Activated T-cell treated with anti-CD3 and anti-CD28 coated beads, Interleukin-2, amount 50 U/mL, for 4 hours (primary cell): ENCODE results near the gene ZFR2. TPM values are rescaled to one million over a fixed set of nuclear protein-coding genes. Genes with fewer than 3 reads are reported as not detected.

Experiments
- ATAC-seq, 2 donors: fragments of 200-7000 bp; cut with Tn5 transposase; one replicate each; pipeline ENCODE4 v1.10.0; 2021
- DNase-seq: peaks from one replicate; pipeline ENCODE4 v3.0.0-alpha.2; 2020
- H3K27me3 Mint-ChIP-seq: one replicate; pipeline ENCODE4 v1.8.0; 2021; ENCODE audit warnings: low read depth, mixed read lengths
- H3K36me3 Mint-ChIP-seq: one replicate; pipeline ENCODE4 v1.8.0; 2022; ENCODE audit warnings: mixed read lengths; ENCODE audit not compliant: insufficient read depth
- H3K4me1 Mint-ChIP-seq: one replicate; pipeline ENCODE4 v1.8.0; 2021; ENCODE audit warnings: low read depth, mixed read lengths
- H3K4me3 Mint-ChIP-seq: one replicate; pipeline ENCODE4 v1.8.0; 2021; ENCODE audit warnings: mild to moderate bottlenecking, moderate library complexity, mixed read lengths
- H3K9me3 Mint-ChIP-seq: one replicate; pipeline ENCODE4 v1.8.0; 2021; ENCODE audit warnings: mixed read lengths
- total RNA-seq, 3 donors: library from RNA; stranded (reverse); gene quantifications; one replicate each; pipeline ENCODE4 v1.2.1, GENCODE V29; 2021

The ZFR2 gene
- total RNA-seq, 3 donors from 2014 or later: 0.53 to 1.1 (median 0.90) TPM

DNA sequence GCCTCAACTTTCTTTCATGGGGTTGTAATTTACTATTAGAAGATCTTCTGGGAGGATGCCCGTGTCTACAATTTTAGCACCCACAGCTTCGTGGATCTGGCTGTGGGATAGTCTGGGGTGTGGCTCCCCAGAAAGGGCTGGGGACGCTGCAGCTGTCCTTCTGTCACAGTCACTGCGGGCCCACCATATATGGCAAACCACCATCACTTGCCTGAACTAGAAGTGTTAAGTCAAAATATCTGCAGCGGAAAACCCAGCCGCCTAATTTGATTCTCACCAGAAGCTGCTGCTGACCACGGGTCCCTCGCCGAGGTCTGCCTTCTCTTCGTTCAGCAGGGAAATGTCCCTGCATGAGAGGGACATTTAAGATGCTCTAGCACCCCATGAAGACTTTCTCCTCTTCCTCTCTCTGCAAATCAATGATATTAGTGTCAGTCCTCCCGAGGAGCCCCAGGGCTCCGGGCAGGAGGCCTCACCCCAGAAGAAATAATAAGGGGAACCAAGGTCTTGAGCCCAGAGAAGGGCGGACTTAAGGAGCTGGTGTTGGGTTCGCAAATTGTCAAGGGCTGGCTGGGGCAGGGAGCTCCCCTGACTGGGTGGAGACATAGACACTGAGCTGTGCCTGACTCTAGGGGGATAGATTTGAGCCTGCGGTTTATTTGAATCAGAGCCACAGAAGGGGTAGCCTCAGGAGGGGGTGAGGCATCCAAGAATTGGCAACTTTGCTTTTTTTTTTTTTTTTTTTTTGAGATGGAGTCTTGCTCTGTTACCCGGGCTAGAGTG is 79.7 kb downstream of the ZFR2 start:
- peaks cover 13% of the 10 kb centered on the region for H3K4me1 Mint-ChIP-seq
- DNase-seq (no peak), ATAC-seq (no peak)
- no peaks in the 10 kb centered on the region for H3K9me3 Mint-ChIP-seq
- H3K36me3 Mint-ChIP-seq: no peaks in the 10 kb centered on the region
- peak overlapping the region; percentile 4 for H3K4me3 Mint-ChIP-seq
- H3K27me3 Mint-ChIP-seq: peaks cover 3% of the 10 kb centered on the region

DNA sequence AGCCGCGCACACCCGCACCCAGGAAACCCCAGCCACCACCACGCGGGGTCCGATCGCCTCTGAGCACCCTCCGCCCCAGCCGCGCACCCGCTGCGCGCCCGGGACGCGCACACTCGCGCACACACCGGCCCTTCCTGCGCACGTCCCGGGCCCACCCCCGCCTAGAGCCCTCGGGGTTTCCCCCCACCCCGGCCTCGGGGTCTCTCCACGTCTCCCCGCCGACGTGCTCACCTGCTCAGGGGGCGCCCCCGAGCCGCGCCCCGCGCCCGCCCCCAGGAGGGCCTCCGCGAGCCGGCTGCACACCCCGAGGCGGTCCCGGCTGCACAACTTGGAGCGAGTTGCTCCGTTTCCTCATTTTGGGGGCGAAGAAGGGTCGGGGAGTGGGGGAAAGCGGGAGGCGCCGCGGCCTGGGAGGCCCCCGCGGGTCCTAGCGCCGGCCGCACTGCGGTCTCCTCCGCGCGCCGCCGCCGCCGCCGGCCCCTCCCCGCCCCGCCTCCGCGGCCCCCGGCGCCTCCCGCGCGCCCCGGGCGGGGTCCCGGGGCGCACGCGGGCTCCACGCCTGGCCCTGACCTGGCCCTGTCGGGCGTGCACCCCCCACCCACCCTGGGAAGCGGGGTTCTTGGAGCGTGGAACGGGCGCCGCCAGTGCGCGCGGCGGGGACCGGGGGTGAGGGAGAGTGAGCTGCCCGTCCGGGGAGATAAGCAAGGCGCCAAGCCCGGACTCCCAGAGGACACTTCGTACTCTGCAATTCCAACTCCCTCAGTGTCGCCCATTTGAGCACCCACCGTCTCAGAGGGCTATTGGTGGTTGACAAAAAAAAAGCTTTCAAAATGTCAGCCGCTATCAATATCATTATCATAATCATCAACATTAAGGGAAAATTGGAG is 82.7 kb downstream of the ZFR2 start, which contains the start of gene MATK:
Gene MATK, minus strand, starts transcription at position 444 of the 887 bp plus-strand sequence. CDS start 1,246 bp downstream, outside the sequence.
- ATAC-seq: peak; percentile 61 to 69
- H3K9me3 Mint-ChIP-seq: peaks cover 10% of the 10 kb centered on the region
- H3K36me3 Mint-ChIP-seq: peaks cover 10% of the 10 kb centered on the region
- H3K27me3 Mint-ChIP-seq: peaks cover 3% of the 10 kb centered on the region
- DNase-seq: peak; percentile 45
- H3K4me1 Mint-ChIP-seq: peaks cover 13% of the 10 kb centered on the region
- peak within 1 kb of the TSS; percentile 83 for H3K4me3 Mint-ChIP-seq

GRCh38 chr19:3785451-3785937 is 83.3 kb downstream of the ZFR2 start:
- Mint-ChIP-seq H3K27me3 (peaks cover 3% of the 10 kb centered on the region), H3K4me1 (peaks cover 10% of the 10 kb centered on the region), H3K36me3 (peaks cover 10% of the 10 kb centered on the region), H3K4me3 (peak overlapping the region; percentile 83), H3K9me3 (peaks cover 10% of the 10 kb centered on the region)
- peak; percentile 61 for DNase-seq
- ATAC-seq: peak; percentile 36 to 37

- DNase-seq: no peak
- peaks cover 10% of the 10 kb centered on the region for H3K9me3 Mint-ChIP-seq
- no peak for ATAC-seq
- peaks cover 3% of the 10 kb centered on the region for H3K27me3 Mint-ChIP-seq
- H3K4me3 Mint-ChIP-seq: peak overlapping the region; percentile 83
- H3K36me3 Mint-ChIP-seq: peaks cover 10% of the 10 kb centered on the region
- H3K4me1 Mint-ChIP-seq: peaks cover 10% of the 10 kb centered on the region
Observed at GRCh38 chr19:3784607-3785450, 84.0 kb downstream of the ZFR2 start.

- ATAC-seq: peak; percentile 32 to 33
- peak; percentile 43 for DNase-seq
- Mint-ChIP-seq H3K27me3 (peaks cover 3% of the 10 kb centered on the region), H3K9me3 (peaks cover 10% of the 10 kb centered on the region), H3K4me1 (peaks cover 7% of the 10 kb centered on the region), H3K36me3 (peaks cover 10% of the 10 kb centered on the region), H3K4me3 (peak overlapping the region; percentile 83)
Observed at GRCh38 chr19:3783660-3784584, 84.9 kb downstream of the ZFR2 start.

DNA sequence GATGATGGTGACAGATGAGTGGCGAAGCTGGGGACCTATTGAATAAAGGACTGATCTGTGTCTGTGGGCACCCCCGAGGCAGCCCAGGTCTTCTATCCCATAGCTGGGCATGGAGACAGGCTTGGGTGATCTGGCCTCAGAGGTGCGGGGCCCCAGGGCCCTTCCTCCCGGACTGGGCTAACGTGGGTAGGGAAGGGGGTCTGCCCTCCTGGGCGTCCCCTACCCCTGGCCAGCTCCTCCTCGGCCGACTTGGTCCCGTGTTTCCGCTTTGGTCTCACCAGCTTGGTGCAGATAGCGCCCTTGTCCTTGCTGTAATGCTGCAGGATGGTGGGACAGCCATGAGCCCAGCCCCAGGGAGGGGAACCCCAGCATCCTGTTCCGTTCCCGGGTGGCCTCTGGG is 85.9 kb downstream of the ZFR2 start:
- H3K9me3 Mint-ChIP-seq: peaks cover 10% of the 10 kb centered on the region

GRCh38 chr19:3782330-3782729 is 86.5 kb downstream of the ZFR2 start:
- Mint-ChIP-seq H3K27me3 (peaks cover 3% of the 10 kb centered on the region), H3K36me3 (peaks cover 10% of the 10 kb centered on the region), H3K4me3 (no peak overlapping the region), H3K4me1 (peaks cover 7% of the 10 kb centered on the region), H3K9me3 (peaks cover 10% of the 10 kb centered on the region)
- ATAC-seq: no peak
- DNase-seq: no peak

More for the DNA sequence above, 85.9 kb downstream of the ZFR2 start:
- no peak for ATAC-seq
- Mint-ChIP-seq H3K4me3 (no peak overlapping the region), H3K4me1 (peaks cover 7% of the 10 kb centered on the region), H3K36me3 (peaks cover 10% of the 10 kb centered on the region), H3K27me3 (peaks cover 3% of the 10 kb centered on the region)
- no peak for DNase-seq

DNA sequence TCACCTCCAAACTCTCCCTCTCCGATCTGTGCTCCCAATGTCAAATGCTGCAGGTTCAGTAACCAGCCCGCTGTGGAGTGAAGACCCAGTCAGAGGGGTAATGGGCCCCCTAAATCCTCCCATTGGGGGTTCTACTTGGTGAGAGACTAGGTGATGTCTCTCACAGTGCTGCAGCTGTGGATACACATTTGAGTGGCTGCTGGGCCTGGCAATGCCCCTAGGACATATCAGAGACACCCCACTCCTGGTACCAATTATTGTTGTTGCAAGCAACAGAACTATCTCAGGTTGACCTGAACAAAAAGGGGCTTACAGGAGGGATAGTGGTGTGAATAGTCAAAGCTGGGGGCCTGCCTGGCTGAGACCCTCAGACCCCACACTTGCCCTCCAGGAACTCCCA is 87.2 kb downstream of the ZFR2 start:
- DNase-seq: no peak
- peaks cover 10% of the 10 kb centered on the region for H3K9me3 Mint-ChIP-seq
- peaks cover 10% of the 10 kb centered on the region for H3K36me3 Mint-ChIP-seq
- peaks cover 3% of the 10 kb centered on the region for H3K27me3 Mint-ChIP-seq
- peaks cover 6% of the 10 kb centered on the region for H3K4me1 Mint-ChIP-seq
- no peak for ATAC-seq
- no peak overlapping the region for H3K4me3 Mint-ChIP-seq

GRCh38 chr19:3780786-3781304 is 88.0 kb downstream of the ZFR2 start:
- H3K27me3 Mint-ChIP-seq: peaks cover 3% of the 10 kb centered on the region
- H3K36me3 Mint-ChIP-seq: peaks cover 10% of the 10 kb centered on the region
- H3K4me3 Mint-ChIP-seq: no peak overlapping the region
- no peak for ATAC-seq
- H3K9me3 Mint-ChIP-seq: peaks cover 10% of the 10 kb centered on the region
- H3K4me1 Mint-ChIP-seq: peaks cover 5% of the 10 kb centered on the region
- no peak for DNase-seq

DNA sequence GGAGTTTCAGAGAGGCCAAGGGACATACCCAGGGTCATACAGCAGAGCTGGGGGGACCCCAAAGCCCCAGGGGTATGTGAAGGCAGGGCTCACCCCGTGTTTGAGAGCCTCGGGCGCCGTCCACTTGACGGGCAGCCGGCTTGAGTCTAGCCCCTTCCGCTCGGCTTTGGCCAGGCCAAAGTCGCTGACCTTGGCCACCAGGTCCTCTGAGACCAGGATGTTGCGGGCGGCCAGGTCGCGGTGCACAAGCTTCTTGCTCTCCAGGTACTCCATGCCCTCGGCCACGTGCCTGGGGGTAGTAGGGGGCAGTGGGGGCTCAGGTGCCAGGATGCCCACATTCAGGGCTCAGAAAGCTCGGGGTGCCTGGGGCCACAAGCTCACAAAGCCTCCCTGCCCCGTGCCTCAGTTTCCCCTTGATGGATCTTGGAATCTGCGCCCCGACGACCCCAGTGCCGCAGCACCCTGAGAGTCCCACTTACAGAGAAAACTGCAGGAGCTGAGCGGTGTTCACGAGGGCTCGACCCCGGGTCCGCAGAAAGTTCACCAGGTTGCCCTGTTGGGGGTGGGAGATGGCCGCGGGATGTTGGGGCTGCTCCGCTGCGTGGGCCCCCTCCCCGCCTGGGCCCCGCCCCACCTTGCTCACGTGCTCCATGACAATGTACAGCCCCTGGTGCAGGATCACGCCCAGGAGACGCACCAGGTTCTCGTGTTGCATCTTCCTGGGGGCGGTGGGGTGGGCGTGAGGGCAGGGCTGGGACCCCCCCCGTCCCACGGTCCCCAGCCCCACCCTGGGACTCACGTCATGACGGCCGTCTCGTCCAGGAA is 89.7 kb downstream of the ZFR2 start:
- H3K4me3 Mint-ChIP-seq: no peak overlapping the region
- no peak for DNase-seq
- no peaks in the 10 kb centered on the region for H3K4me1 Mint-ChIP-seq
- ATAC-seq: no peak
- peaks cover 10% of the 10 kb centered on the region for H3K36me3 Mint-ChIP-seq
- peaks cover 10% of the 10 kb centered on the region for H3K9me3 Mint-ChIP-seq
- H3K27me3 Mint-ChIP-seq: no peaks in the 10 kb centered on the region

DNA sequence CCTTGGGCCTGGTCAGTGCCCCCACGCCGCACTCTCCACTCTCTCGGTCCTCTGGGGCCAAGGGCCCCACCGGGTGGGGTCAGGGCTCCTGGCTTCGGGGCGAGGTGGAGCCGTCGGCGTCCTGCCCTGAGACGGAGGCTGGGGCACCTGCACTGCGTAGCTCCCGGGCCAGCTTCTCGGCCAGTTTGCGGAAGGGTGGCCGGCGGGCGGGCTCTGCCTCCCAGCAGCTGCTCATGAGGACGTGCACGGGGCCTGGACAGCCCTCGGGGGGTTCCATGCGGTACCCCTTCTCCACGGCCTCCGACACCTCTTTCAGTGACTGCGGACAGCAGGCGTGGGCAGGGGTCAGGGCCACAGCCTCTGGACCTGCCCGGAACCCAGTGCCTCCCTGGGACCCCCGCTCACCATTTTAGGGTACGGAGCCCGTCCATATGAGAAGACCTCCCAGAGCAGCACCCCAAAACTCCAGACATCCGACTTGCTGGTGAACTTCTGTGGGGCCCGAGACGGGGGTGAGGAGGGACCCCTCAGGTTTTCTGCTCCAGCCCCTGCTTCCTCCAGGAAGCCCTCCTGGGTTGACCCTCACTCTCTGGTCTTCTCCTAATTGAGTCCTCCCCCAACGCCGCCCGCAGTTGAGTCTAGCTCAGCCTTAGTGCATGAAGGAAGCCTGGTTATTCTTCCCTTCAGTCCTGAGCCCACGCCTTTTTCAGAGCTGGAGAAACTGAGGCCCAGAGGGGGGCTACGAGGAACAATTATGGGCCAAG is 90.6 kb downstream of the ZFR2 start:
- H3K9me3 Mint-ChIP-seq: peaks cover 10% of the 10 kb centered on the region
- no peaks in the 10 kb centered on the region for H3K27me3 Mint-ChIP-seq
- H3K4me1 Mint-ChIP-seq: no peaks in the 10 kb centered on the region
- ATAC-seq (no peak), DNase-seq (no peak)
- peaks cover 10% of the 10 kb centered on the region for H3K36me3 Mint-ChIP-seq
- no peak overlapping the region for H3K4me3 Mint-ChIP-seq
